OCI-LY3 (cell line): ENCODE data around the gene ZNF423.

Experiments used
- CTCF ChIP-seq: fragments of 200-600, 300-600 bp; sonication (generic); IDR thresholded peaks from 2 replicates; pipeline ENCODE4 v1.5.1; 2014; ENCODE audit warnings: antibody characterized with exemption, low read length, low read depth
- EZH2phosphoT487 ChIP-seq: fragments of 200-600 bp; shearing (Covaris generic); IDR thresholded peaks from 2 replicates; pipeline ENCODE4 v1.6.1; 2018; ENCODE audit warnings: antibody characterized with exemption, mixed run types, low read depth

- no peak for TF ChIP-seq CTCF
- no peak for TF ChIP-seq EZH2phosphoT487
Observed at GRCh38 chr16:49531931-49532840, 323.7 kb downstream of the ZNF423 start.
